GM12878 (cell line): ENCODE data around the gene PRDM4. TPM values are rescaled to one million over a fixed set of nuclear protein-coding genes. Genes with fewer than 3 reads are reported as not detected.

Source experiments
- ATAC-seq: fragments of 200-7000 bp; cut with Tn5 transposase; 3 replicates; pipeline ENCODE4 v1.9.1; 2020; ENCODE audit warnings: mild to moderate bottlenecking, moderate library complexity
- BruUV-seq: library from RNA; stranded (reverse); fragments of 400-500 nt; replicated peaks from 2 replicates; lab custom pipeline; 2021; lab: Mats Ljungman, UMichigan
- CTCF ChIA-PET: fragments of 300-600 bp; sonication (Branson Sonifier 250); formaldehyde crosslinking; extraction: SDS; loops from one replicate; lab custom pipeline; 2021; ENCODE audit warnings: inconsistent platforms; lab: Yijun Ruan, JAX
- POLR2A ChIA-PET: fragments of 350-600 bp; formaldehyde crosslinking; extraction: SDS; loops from one replicate; lab custom pipeline; 2021; ENCODE audit warnings: inconsistent platforms; lab: Charles Lee
- RAD21 ChIA-PET: fragments of 300-600 bp; sonication (Branson Sonifier 250); formaldehyde crosslinking; loops from one replicate; lab custom pipeline; 2023; ENCODE audit warnings: antibody characterized with exemption; ENCODE audit not compliant: unreplicated experiment; lab: Charles Lee
- SMC1A ChIA-PET: fragments of 300-600 bp; sonication (Branson Sonifier 250); formaldehyde crosslinking; loops from one replicate; lab custom pipeline; 2023; ENCODE audit not compliant: unreplicated experiment, uncharacterized antibody; lab: Charles Lee
- DNase-seq: peaks from one replicate; pipeline ENCODE4 v3.0.0-alpha.2; 2011; ENCODE audit warnings: low read depth, low spot score
- FAIRE-seq: peaks from 3 replicates; lab custom pipeline; 2011; peaks lifted over from hg19 to GRCh38; lab: Jason Lieb, UNC
- H2AFZ ChIP-seq: 2 replicates; pipeline ENCODE4 v1.6.0; 2011; ENCODE audit warnings: low read depth, low read length, control low read depth; ENCODE audit not compliant: control insufficient read depth
- H3K27ac ChIP-seq: 2 replicates; pipeline ENCODE4 v1.5.1; 2011; ENCODE audit warnings: control low read depth; ENCODE audit not compliant: control insufficient read depth, insufficient read depth
- H3K27me3 ChIP-seq, 2 experiments: replicated peaks in 1 of 2; 2 replicates each; pipeline versions ENCODE4 v1.6.0 to v1.6.1; 2011; ENCODE audit warnings: low read length in 1 of 2; ENCODE audit not compliant: control insufficient read depth in 2 of 2, insufficient read depth in 2 of 2
- H3K36me3 ChIP-seq, 2 experiments: 2 replicates each; pipeline ENCODE4 v1.5.1; 2011; ENCODE audit warnings: low read length in 1 of 2; ENCODE audit not compliant: control insufficient read depth in 2 of 2, insufficient read depth in 2 of 2
- H3K4me1 ChIP-seq: 2 replicates; pipeline ENCODE4 v1.6.1; 2011; ENCODE audit warnings: mild to moderate bottlenecking, low read length, moderate library complexity, mixed read lengths; ENCODE audit not compliant: control insufficient read depth, insufficient read depth
- H3K4me2 ChIP-seq: 2 replicates; pipeline ENCODE4 v1.6.0; 2011; ENCODE audit warnings: control low read depth; ENCODE audit not compliant: control insufficient read depth, insufficient read depth
- H3K4me3 ChIP-seq: fragments of 200-600 bp; sonication (generic); 2 replicates; pipeline ENCODE4 v1.5.1; 2016
- H3K79me2 ChIP-seq: 2 replicates; pipeline ENCODE4 v1.6.0; 2011; ENCODE audit warnings: low read length; ENCODE audit not compliant: control insufficient read depth, insufficient read depth
- H3K9ac ChIP-seq: 2 replicates; pipeline ENCODE4 v1.8.0; 2011; ENCODE audit warnings: low read length, control low read depth, mixed read lengths; ENCODE audit not compliant: control insufficient read depth, insufficient read depth
- H3K9me3 ChIP-seq: replicated peaks from 3 replicates; pipeline ENCODE4 v1.5.1; 2011; ENCODE audit warnings: mild to moderate bottlenecking, low read length; ENCODE audit not compliant: control insufficient read depth, insufficient read depth
- H4K20me1 ChIP-seq: 2 replicates; pipeline ENCODE4 v1.6.0; 2011; ENCODE audit not compliant: control insufficient read depth, insufficient read depth
- BCL11A ChIP-seq: IDR thresholded peaks from 2 replicates; pipeline ENCODE4 v1.6.1; 2011; ENCODE audit warnings: low read depth, low read length
- EP300 ChIP-seq, 2 experiments: fragments of 150-350 bp in 1 of 2; IDR thresholded peaks; 2 replicates each; pipeline ENCODE4 v1.6.1; 2011 to 2012; ENCODE audit warnings: low read depth in 2 of 2, low read length in 2 of 2, borderline replicate concordance in 1 of 2, improper control_type of control experiment in 1 of 2, inconsistent platforms in 1 of 2; ENCODE audit not compliant: control insufficient read depth in 1 of 2
- FOXM1 ChIP-seq: IDR thresholded peaks from 2 replicates; pipeline ENCODE4 v1.6.1; 2012; ENCODE audit warnings: low read depth, mild to moderate bottlenecking, inconsistent platforms, low read length, moderate library complexity
- GABPA ChIP-seq: IDR thresholded peaks from 2 replicates; pipeline ENCODE4 v1.6.1; 2014; ENCODE audit warnings: antibody characterized with exemption, low read depth, mild to moderate bottlenecking, inconsistent platforms
- HCFC1 ChIP-seq: fragments of 150-350 bp; IDR thresholded peaks from 2 replicates; pipeline ENCODE4 v1.6.1; 2014; ENCODE audit warnings: low read length
- POLR2A ChIP-seq: IDR thresholded peaks from 2 replicates; pipeline ENCODE4 v1.6.1; 2011; ENCODE audit warnings: low read depth, mild to moderate bottlenecking, low read length
- SIN3A ChIP-seq: IDR thresholded peaks from 2 replicates; pipeline ENCODE4 v1.6.1; 2012; ENCODE audit warnings: low read depth, low read length, improper control_type of control experiment
- WGBS: methylation state at CpG from one replicate; pipeline ENCODE4 v1.1.6; 2016; ENCODE audit warnings: low lambda C conversion rate; ENCODE audit not compliant: insufficient replicate concordance, insufficient coverage; ENCODE audit errors: missing lambda C conversion rate; 5-methylcytosine and 5-hydroxymethylcytosine counted together
- in situ Hi-C: fragments of 300-500 bp; cut with MboI; formaldehyde crosslinking; loops from 9 replicates; pipeline ENCODE4 v1.14.3; 2018; ENCODE audit warnings: mixed read lengths
- intact Hi-C: fragments of 100-400 bp; cut with micrococcal nuclease; formaldehyde crosslinking; loops from one replicate; pipeline ENCODE4 v1.14.2; 2022; ENCODE audit not compliant: unreplicated experiment
- polyA plus RNA-seq, 11 experiments: library from polyadenylated mRNA; depleted of rRNA in 4 of 11; unstranded in 6 of 11; stranded (reverse) in 5 of 11; fragments of >200 nt; fragmentation: Nextera tagmentation in 4 of 11; fragmentation: Illumina TruSeq in 1 of 11; extraction: Ambion mirVana in 4 of 11; extraction: Trizol in 1 of 11; gene quantifications; 1 replicate in 1 of 11; 2 replicates in 10 of 11; pipeline versions ENCODE4 v1.2.1 to v1.2.3, GENCODE V29; 2011 to 2016; ENCODE audit warnings: inconsistent platforms in 2 of 11, missing spikeins in 2 of 11, low read depth in 1 of 11
- total RNA-seq, 4 experiments: library from RNA; depleted of rRNA in 3 of 4; stranded (reverse); fragments of >200 nt in 3 of 4; fragmentation: Illumina TruSeq in 1 of 4; extraction: Trizol in 1 of 4; gene quantifications; 2 replicates each; pipeline versions ENCODE4 v1.2.1 to v1.2.3, GENCODE V29; 2013 to 2021
- TF ChIP-seq, protein P1 (sequence below): IDR thresholded peaks from 2 replicates; pipeline ENCODE4 v1.6.1; 2012; ENCODE audit warnings: low read depth, low read length, improper control_type of control experiment
- TF ChIP-seq, protein P2 (sequence below): IDR thresholded peaks from 2 replicates; pipeline ENCODE4 v1.6.1; 2011; ENCODE audit warnings: borderline replicate concordance, low read depth, mild to moderate bottlenecking, moderate library complexity, mixed read lengths, low read length; ENCODE audit not compliant: insufficient read depth; ENCODE audit errors: extremely low read length
- TF ChIP-seq, protein P3 (sequence below): IDR thresholded peaks from 2 replicates; pipeline ENCODE4 v1.6.1; 2012; ENCODE audit warnings: low read depth, low read length, improper control_type of control experiment
- TF ChIP-seq, protein P4 (sequence below): fragments of 450-650 bp; IDR thresholded peaks from 2 replicates; pipeline ENCODE4 v1.6.1; 2016; ENCODE audit warnings: mild to moderate bottlenecking, moderate library complexity, borderline replicate concordance

PRDM4 gene
- total and polyA plus RNA-seq, 10 of the 15 experiments (the other 5 are each of a cell fraction or from before 2014, with no cell fraction given) = 5.1 to 22.2 (median 15.0) TPM

DNA sequence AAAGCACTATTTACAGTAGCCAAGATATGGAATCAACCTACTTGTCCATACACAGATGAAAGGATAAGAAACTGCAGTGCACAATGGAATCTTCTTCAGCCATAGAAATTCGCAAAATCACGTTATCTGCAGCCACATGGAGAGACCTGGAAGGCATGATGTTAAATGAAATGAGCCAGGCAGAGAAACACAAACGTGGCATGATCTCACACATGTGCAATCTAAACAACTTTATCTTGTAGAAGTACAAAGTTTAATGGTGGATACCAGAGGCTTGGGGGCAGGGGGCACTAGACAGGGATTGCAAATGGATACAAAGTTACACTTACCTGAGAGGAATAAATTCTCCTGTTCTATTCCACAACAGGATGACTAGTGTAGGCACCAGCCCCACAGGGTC, 37.6 kb upstream of the PRDM4 start:
- Histone ChIP-seq H3K27me3 (no peaks in the 10 kb centered on the region; a peak in 2 of 4 replicates), H4K20me1 (no peaks in the 10 kb centered on the region), H3K4me2 (no peak overlapping the region), H3K9me3 (no peaks in the 10 kb centered on the region; the same call in 2 of the 3 replicates), H3K27ac (no peak overlapping the region), H3K4me1 (peaks cover 3% of the 10 kb centered on the region; the same call in 1 of the 2 replicates), H3K36me3 (no peaks in the 10 kb centered on the region), H3K9ac (no peak overlapping the region), H3K79me2 (no peaks in the 10 kb centered on the region), H3K4me3 (no peak overlapping the region), H2AFZ (no peak overlapping the region)
- RAD21 ChIA-PET = interaction anchor here (1.9 kb wide), 1 partner anchor 19 kb away, joined by 4 read pairs; no protein-coding TSS in a partner anchor
- no TSS peak for BruUV-seq
- ATAC-seq (no peak), DNase-seq (no peak), FAIRE-seq (no peak)
- 0% methylated on average over 3 of the region's 3 CpGs for whole genome bisulfite sequencing
- SMC1A ChIA-PET = no interaction called here
- in situ Hi-C loops = no loop called here
- CTCF ChIA-PET = no interaction called here
- intact Hi-C loops = no loop called here
- TF ChIP-seq EP300 (IDR thresholded peaks at IDR 0.05; ENCODE audit: borderline replicate concordance in 1 of 2, control insufficient read depth in 1 of 2, low read depth in 2 of 2, low read length in 2 of 2) (no peak), GABPA (no peak), POLR2A (no peak), BCL11A (no peak), FOXM1 (no peak), HCFC1 (no peak), SIN3A (no peak)
- TF ChIP-seq, protein P1, sequence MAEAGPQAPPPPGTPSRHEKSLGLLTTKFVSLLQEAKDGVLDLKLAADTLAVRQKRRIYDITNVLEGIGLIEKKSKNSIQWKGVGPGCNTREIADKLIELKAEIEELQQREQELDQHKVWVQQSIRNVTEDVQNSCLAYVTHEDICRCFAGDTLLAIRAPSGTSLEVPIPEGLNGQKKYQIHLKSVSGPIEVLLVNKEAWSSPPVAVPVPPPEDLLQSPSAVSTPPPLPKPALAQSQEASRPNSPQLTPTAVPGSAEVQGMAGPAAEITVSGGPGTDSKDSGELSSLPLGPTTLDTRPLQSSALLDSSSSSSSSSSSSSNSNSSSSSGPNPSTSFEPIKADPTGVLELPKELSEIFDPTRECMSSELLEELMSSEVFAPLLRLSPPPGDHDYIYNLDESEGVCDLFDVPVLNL = no peak
- TF ChIP-seq, protein P2, sequence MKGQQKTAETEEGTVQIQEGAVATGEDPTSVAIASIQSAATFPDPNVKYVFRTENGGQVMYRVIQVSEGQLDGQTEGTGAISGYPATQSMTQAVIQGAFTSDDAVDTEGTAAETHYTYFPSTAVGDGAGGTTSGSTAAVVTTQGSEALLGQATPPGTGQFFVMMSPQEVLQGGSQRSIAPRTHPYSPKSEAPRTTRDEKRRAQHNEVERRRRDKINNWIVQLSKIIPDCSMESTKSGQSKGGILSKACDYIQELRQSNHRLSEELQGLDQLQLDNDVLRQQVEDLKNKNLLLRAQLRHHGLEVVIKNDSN = no peak
- TF ChIP-seq, protein P3, sequence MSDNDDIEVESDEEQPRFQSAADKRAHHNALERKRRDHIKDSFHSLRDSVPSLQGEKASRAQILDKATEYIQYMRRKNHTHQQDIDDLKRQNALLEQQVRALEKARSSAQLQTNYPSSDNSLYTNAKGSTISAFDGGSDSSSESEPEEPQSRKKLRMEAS = no peak
- TF ChIP-seq, protein P4, sequence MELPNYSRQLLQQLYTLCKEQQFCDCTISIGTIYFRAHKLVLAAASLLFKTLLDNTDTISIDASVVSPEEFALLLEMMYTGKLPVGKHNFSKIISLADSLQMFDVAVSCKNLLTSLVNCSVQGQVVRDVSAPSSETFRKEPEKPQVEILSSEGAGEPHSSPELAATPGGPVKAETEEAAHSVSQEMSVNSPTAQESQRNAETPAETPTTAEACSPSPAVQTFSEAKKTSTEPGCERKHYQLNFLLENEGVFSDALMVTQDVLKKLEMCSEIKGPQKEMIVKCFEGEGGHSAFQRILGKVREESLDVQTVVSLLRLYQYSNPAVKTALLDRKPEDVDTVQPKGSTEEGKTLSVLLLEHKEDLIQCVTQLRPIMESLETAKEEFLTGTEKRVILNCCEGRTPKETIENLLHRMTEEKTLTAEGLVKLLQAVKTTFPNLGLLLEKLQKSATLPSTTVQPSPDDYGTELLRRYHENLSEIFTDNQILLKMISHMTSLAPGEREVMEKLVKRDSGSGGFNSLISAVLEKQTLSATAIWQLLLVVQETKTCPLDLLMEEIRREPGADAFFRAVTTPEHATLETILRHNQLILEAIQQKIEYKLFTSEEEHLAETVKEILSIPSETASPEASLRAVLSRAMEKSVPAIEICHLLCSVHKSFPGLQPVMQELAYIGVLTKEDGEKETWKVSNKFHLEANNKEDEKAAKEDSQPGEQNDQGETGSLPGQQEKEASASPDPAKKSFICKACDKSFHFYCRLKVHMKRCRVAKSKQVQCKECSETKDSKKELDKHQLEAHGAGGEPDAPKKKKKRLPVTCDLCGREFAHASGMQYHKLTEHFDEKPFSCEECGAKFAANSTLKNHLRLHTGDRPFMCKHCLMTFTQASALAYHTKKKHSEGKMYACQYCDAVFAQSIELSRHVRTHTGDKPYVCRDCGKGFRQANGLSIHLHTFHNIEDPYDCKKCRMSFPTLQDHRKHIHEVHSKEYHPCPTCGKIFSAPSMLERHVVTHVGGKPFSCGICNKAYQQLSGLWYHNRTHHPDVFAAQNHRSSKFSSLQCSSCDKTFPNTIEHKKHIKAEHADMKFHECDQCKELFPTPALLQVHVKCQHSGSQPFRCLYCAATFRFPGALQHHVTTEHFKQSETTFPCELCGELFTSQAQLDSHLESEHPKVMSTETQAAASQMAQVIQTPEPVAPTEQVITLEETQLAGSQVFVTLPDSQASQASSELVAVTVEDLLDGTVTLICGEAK = no peak
- POLR2A ChIA-PET = no interaction called here
